HepG2 (cell line): ENCODE results near the gene HELT. TPM values are rescaled to one million over a fixed set of nuclear protein-coding genes. Genes with fewer than 3 reads are reported as not detected.

Experiments used
- ATAC-seq: fragments of 200-7000 bp; cut with Tn5 transposase; 3 replicates; pipeline ENCODE4 v1.9.1; 2020; ENCODE audit warnings: mild to moderate bottlenecking, moderate library complexity
- BruUV-seq: library from RNA; stranded (reverse); fragments of 400-500 nt; replicated peaks from 2 replicates; lab custom pipeline; 2021; lab: Mats Ljungman, UMichigan
- CTCF ChIA-PET: fragments of 300-600 bp; formaldehyde crosslinking; extraction: SDS; loops from one replicate; lab custom pipeline; 2021; ENCODE audit warnings: low total read pairs, inconsistent platforms, low intra/inter-chr PET ratio; lab: Yijun Ruan, JAX
- POLR2A ChIA-PET: fragments of 350-600 bp; sonication (Branson Sonifier 250); formaldehyde crosslinking; loops from one replicate; lab custom pipeline; 2020; ENCODE audit warnings: antibody characterized with exemption, inconsistent platforms; lab: Yijun Ruan, JAX
- DNase-seq: peaks from one replicate; pipeline ENCODE4 v3.0.0-alpha.2; 2015; ENCODE audit warnings: low spot score
- FAIRE-seq: peaks from 3 replicates; lab custom pipeline; 2011; peaks lifted over from hg19 to GRCh38; lab: Jason Lieb, UNC
- H2AFZ ChIP-seq: one replicate; pipeline ENCODE4 v1.6.1; 2011; ENCODE audit warnings: low read length, inconsistent platforms
- H3K27ac ChIP-seq: fragments of 300-600 bp; 3 replicates; pipeline ENCODE4 v1.8.0; 2011; ENCODE audit warnings: mixed run types, mild to moderate bottlenecking, mixed read lengths, low read length, inconsistent platforms; ENCODE audit not compliant: insufficient read depth; ENCODE audit errors: extremely low read length
- H3K27me3 ChIP-seq, 2 experiments: fragments of 200-600 bp in 1 of 2; 2 replicates in 1 of 2; 3 replicates in 1 of 2; pipeline versions ENCODE4 v1.6.0 to v1.8.0; 2011; ENCODE audit warnings: low read length in 2 of 2, mild to moderate bottlenecking in 2 of 2, moderate library complexity in 2 of 2, inconsistent platforms in 1 of 2; ENCODE audit not compliant: insufficient read depth in 2 of 2, control insufficient read depth in 1 of 2
- H3K36me3 ChIP-seq, 2 experiments: fragments of 200-600 bp in 1 of 2; replicated peaks in 1 of 2; 2 replicates in 1 of 2; 3 replicates in 1 of 2; pipeline versions ENCODE4 v1.5.1 to v1.8.0; 2011; ENCODE audit warnings: low read length in 2 of 2, inconsistent platforms in 1 of 2; ENCODE audit not compliant: insufficient read depth in 2 of 2, control insufficient read depth in 1 of 2
- H3K4me1 ChIP-seq: 2 replicates; pipeline ENCODE4 v1.5.1; 2012; ENCODE audit warnings: low read length, inconsistent platforms; ENCODE audit not compliant: insufficient read depth
- H3K4me2 ChIP-seq: 2 replicates; pipeline ENCODE4 v1.6.0; 2011; ENCODE audit warnings: low read depth, low read length, inconsistent platforms
- H3K4me3 ChIP-seq, 3 experiments: fragments of 200-600 bp in 1 of 3; sonication (generic), shearing (Covaris generic) in 1 of 3; replicated peaks in 1 of 3; 2 replicates each; pipeline ENCODE4 v1.5.1; 2011 to 2016; ENCODE audit warnings: low read length in 3 of 3, inconsistent platforms in 2 of 3, low read depth in 2 of 3, mild to moderate bottlenecking in 2 of 3, control low read depth in 1 of 3, mixed read lengths in 1 of 3; ENCODE audit not compliant: insufficient read depth in 1 of 3
- H3K79me2 ChIP-seq: one replicate; pipeline ENCODE4 v1.6.1; 2011; ENCODE audit warnings: low read length, inconsistent platforms; ENCODE audit not compliant: insufficient read depth
- H3K9ac ChIP-seq: 2 replicates; pipeline ENCODE4 v1.6.0; 2011; ENCODE audit warnings: mild to moderate bottlenecking, low read depth, low read length, inconsistent platforms; ENCODE audit not compliant: insufficient read depth
- H3K9me3 ChIP-seq: 2 replicates; pipeline ENCODE4 v1.5.1; 2012; ENCODE audit warnings: mild to moderate bottlenecking, low read length
- H4K20me1 ChIP-seq: 2 replicates; pipeline ENCODE4 v1.6.0; 2011; ENCODE audit warnings: inconsistent platforms, mild to moderate bottlenecking, low read length, moderate library complexity; ENCODE audit not compliant: insufficient read depth
- EP300 ChIP-seq, 3 experiments: sonication (generic) in 1 of 3; formaldehyde crosslinking in 1 of 3; IDR thresholded peaks; 2 replicates each; pipeline versions ENCODE4 v1.5.1 to v1.6.1; 2011 to 2020; ENCODE audit warnings: low read depth in 2 of 3, low read length in 2 of 3, borderline replicate concordance in 1 of 3, improper control_type of control experiment in 1 of 3, mild to moderate bottlenecking in 1 of 3, missing genetic modification reagents in 1 of 3, moderate library complexity in 1 of 3
- JUND ChIP-seq: sonication (generic); formaldehyde crosslinking; IDR thresholded peaks from 2 replicates; pipeline ENCODE4 v1.8.0; 2022; ENCODE audit warnings: mild to moderate bottlenecking, missing genetic modification reagents
- NFKB2 ChIP-seq: sonication (generic); formaldehyde crosslinking; IDR thresholded peaks from 2 replicates; pipeline ENCODE4 v1.4.0; 2020; ENCODE audit warnings: missing genetic modification reagents, borderline replicate concordance
- NFRKB ChIP-seq: fragments of 450-650 bp; IDR thresholded peaks from 2 replicates; pipeline ENCODE4 v1.6.1; 2017
- POLR2AphosphoS5 ChIP-seq: IDR thresholded peaks from 2 replicates; pipeline ENCODE4 v1.6.1; 2012; ENCODE audit warnings: low read depth, low read length
- SP2 ChIP-seq: sonication (generic); formaldehyde crosslinking; IDR thresholded peaks from 2 replicates; pipeline ENCODE4 v1.5.1; 2020; ENCODE audit warnings: mild to moderate bottlenecking, missing genetic modification reagents
- SRSF4 ChIP-seq: fragments of 200-400 bp; formaldehyde crosslinking; IDR thresholded peaks from one replicate; pipeline ENCODE4 v1.6.1; 2018; ENCODE audit warnings: mild to moderate bottlenecking, low read depth, low read length, moderate library complexity; ENCODE audit not compliant: poor library complexity, severe bottlenecking
- ZFP36L2 ChIP-seq: sonication (generic); formaldehyde crosslinking; IDR thresholded peaks from 2 replicates; pipeline ENCODE4 v1.4.0; 2020; ENCODE audit warnings: missing genetic modification reagents
- ZNF616 ChIP-seq: sonication (generic); formaldehyde crosslinking; IDR thresholded peaks from 2 replicates; pipeline ENCODE4 v1.5.0; 2020; ENCODE audit warnings: low read depth, mild to moderate bottlenecking, missing genetic modification reagents
- WGBS: methylation state at CpG from one replicate; pipeline ENCODE4 v1.1.6; 2017; ENCODE audit warnings: low lambda C conversion rate; 5-methylcytosine and 5-hydroxymethylcytosine counted together
- in situ Hi-C: cut with HindIII; loops from 2 replicates; pipeline ENCODE4 v1.10.0; 2017; ENCODE audit warnings: low pct_unique_long_range_greater_than_20kb; ENCODE audit not compliant: extremely low pct_ligation_motif_present
- intact Hi-C: fragments of 100-400 bp; cut with micrococcal nuclease; formaldehyde crosslinking; loops from one replicate; pipeline ENCODE4 v1.10.0; 2022; ENCODE audit not compliant: unreplicated experiment
- polyA plus RNA-seq, 8 experiments: library from polyadenylated mRNA; depleted of rRNA in 3 of 8; stranded (reverse) in 7 of 8; unstranded in 1 of 8; fragments of >200 nt; fragmentation: Illumina TruSeq in 4 of 8; extraction: Trizol in 4 of 8; gene quantifications; 2 replicates each; pipeline versions ENCODE4 v1.2.1 to v1.2.3, GENCODE V29; 2011 to 2016; ENCODE audit warnings: low read depth in 4 of 8, missing spikeins in 1 of 8, mixed read lengths in 1 of 8; ENCODE audit not compliant: insufficient read depth in 1 of 8
- total RNA-seq, 5 experiments: library from RNA; depleted of rRNA; stranded (reverse); fragments of >200 nt; fragmentation: Illumina TruSeq; extraction: Trizol; gene quantifications; 2 replicates each; pipeline ENCODE4 v1.2.3, GENCODE V29; 2016; ENCODE audit warnings: low read depth in 1 of 5
- TF ChIP-seq, protein P1 (sequence below): sonication (generic); formaldehyde crosslinking; conservative IDR thresholded peaks from 2 replicates; pipeline ENCODE4 v1.5.0; 2020; ENCODE audit warnings: missing genetic modification reagents
- TF ChIP-seq, protein P2 (sequence below): sonication (generic); formaldehyde crosslinking; IDR thresholded peaks from 2 replicates; pipeline ENCODE4 v1.4.0; 2020; ENCODE audit warnings: mild to moderate bottlenecking, missing genetic modification reagents
- TF ChIP-seq, protein P3 (sequence below): sonication (generic); formaldehyde crosslinking; IDR thresholded peaks from 2 replicates; pipeline ENCODE4 v1.5.0; 2020; ENCODE audit warnings: missing genetic modification reagents

HELT gene
- total and polyA plus RNA-seq, 2 of the 13 experiments (the other 11 are each of a cell fraction or from before 2014, with no cell fraction given): not detected

DNA sequence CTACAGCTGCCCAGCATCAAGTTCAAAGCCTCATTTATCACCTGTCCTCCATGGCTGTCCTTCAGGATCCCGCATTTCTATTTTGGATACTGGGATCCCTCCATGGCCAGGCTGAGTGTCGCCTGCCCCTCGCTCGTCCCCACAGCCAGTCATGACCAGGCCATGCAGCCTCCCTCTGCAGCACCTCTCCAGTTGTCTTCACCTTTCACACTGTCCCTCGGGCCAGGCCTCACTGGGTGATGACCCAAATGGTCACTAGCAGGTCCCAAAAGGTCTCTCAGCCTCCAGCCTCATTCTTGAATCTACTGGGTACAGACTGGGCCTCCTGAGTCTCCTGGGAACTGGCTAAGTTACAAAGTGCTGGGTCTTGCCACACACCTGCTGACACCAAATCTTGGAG is 48.7 kb upstream of the HELT start:
- no peaks in the 10 kb centered on the region for H3K9me3 ChIP-seq
- intact Hi-C loops: no loop called here
- BruUV-seq: no TSS peak
- H3K4me1 ChIP-seq: no peaks in the 10 kb centered on the region
- no peaks in the 10 kb centered on the region for H3K27me3 ChIP-seq
- no peaks in the 10 kb centered on the region for H3K79me2 ChIP-seq
- no peak overlapping the region for H2AFZ ChIP-seq
- no peak for DNase-seq
- H4K20me1 ChIP-seq: no peaks in the 10 kb centered on the region
- no peak for FAIRE-seq
- ChIA-PET POLR2A (no interaction called here), CTCF (no interaction called here)
- WGBS: 63% methylated on average over 5 of the region's 5 CpGs
- H3K4me3 ChIP-seq: no peak overlapping the region
- no peak for TF ChIP-seq SRSF4
- in situ Hi-C loops: no loop called here
- no peak overlapping the region for H3K27ac ChIP-seq
- H3K4me2 ChIP-seq: no peak overlapping the region
- no peaks in the 10 kb centered on the region for H3K36me3 ChIP-seq
- no peak for ATAC-seq
- no peak overlapping the region for H3K9ac ChIP-seq

DNA sequence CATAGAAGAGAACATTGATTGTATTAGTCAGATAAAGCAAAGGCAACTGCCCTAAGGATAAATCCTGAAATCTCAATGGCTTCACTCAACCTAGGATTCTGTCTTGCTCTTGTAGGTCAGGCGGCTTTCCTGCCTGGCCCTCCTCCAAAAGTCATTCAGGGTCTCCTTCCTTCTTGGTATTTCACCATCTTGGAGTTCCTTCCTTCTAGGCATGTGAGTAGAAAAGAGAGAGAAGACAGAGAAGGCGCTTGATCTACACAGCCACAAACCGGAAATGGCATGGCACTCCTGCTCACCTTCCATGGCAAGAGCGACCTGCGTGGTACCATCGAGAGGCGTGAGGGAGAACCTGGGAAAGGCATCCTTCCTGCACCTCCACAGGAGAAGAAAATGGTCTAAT is 45.3 kb upstream of the HELT start:
- in situ Hi-C loops (no loop called here), intact Hi-C loops (no loop called here)
- Histone ChIP-seq H3K36me3 (no peaks in the 10 kb centered on the region), H3K9me3 (no peaks in the 10 kb centered on the region), H3K4me1 (no peaks in the 10 kb centered on the region), H3K27ac (no peak overlapping the region), H3K9ac (no peak overlapping the region), H2AFZ (no peak overlapping the region), H3K4me2 (no peak overlapping the region), H3K4me3 (no peak overlapping the region), H4K20me1 (no peaks in the 10 kb centered on the region), H3K79me2 (no peaks in the 10 kb centered on the region), H3K27me3 (no peaks in the 10 kb centered on the region)
- DNase-seq: no peak
- no TSS peak for BruUV-seq
- no peak for ATAC-seq
- TF ChIP-seq, protein P1, sequence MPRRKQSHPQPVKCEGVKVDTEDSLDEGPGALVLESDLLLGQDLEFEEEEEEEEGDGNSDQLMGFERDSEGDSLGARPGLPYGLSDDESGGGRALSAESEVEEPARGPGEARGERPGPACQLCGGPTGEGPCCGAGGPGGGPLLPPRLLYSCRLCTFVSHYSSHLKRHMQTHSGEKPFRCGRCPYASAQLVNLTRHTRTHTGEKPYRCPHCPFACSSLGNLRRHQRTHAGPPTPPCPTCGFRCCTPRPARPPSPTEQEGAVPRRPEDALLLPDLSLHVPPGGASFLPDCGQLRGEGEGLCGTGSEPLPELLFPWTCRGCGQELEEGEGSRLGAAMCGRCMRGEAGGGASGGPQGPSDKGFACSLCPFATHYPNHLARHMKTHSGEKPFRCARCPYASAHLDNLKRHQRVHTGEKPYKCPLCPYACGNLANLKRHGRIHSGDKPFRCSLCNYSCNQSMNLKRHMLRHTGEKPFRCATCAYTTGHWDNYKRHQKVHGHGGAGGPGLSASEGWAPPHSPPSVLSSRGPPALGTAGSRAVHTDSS (CRISPR knock-in tag): no peak
- TF ChIP-seq NFKB2: no peak
- TF ChIP-seq ZNF616 (CRISPR knock-in tag): no peak
- TF ChIP-seq POLR2AphosphoS5: no peak
- no peak for TF ChIP-seq EP300 (IDR thresholded peaks at IDR 0.05; ENCODE audit: low read depth in 2 of 2, low read length in 2 of 2)
- TF ChIP-seq EP300 (CRISPR knock-in tag; IDR thresholded peaks at IDR 0.05; ENCODE audit: borderline replicate concordance): no peak
- no peak for TF ChIP-seq NFRKB
- no peak for TF ChIP-seq JUND (CRISPR knock-in tag)
- TF ChIP-seq, protein P2, sequence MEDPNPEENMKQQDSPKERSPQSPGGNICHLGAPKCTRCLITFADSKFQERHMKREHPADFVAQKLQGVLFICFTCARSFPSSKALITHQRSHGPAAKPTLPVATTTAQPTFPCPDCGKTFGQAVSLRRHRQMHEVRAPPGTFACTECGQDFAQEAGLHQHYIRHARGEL (CRISPR knock-in tag): no peak
- TF ChIP-seq ZFP36L2 (CRISPR knock-in tag): no peak
- no peak for TF ChIP-seq SP2 (CRISPR knock-in tag)
- TF ChIP-seq, protein P3, sequence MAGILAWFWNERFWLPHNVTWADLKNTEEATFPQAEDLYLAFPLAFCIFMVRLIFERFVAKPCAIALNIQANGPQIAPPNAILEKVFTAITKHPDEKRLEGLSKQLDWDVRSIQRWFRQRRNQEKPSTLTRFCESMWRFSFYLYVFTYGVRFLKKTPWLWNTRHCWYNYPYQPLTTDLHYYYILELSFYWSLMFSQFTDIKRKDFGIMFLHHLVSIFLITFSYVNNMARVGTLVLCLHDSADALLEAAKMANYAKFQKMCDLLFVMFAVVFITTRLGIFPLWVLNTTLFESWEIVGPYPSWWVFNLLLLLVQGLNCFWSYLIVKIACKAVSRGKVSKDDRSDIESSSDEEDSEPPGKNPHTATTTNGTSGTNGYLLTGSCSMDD: no peak
- WGBS: 53% methylated on average over 7 of the region's 7 CpGs
- POLR2A ChIA-PET: no interaction called here
- FAIRE-seq: no peak
- CTCF ChIA-PET: no interaction called here
